Left kidney (tissue), 8 donors: Measurements from ENCODE around the gene CT45A2. TPM values are rescaled to one million over a fixed set of nuclear protein-coding genes. Genes with fewer than 3 reads are reported as not detected.
"Not testable (repeated sequence)": the region's sequence is repeated elsewhere in the genome, so short reads cannot be mapped to it uniquely, and the experiment has no call there.

ENCODE experiments used
- DNase-seq: peaks from one replicate; pipeline ENCODE4 v3.0.0-alpha.2; 2013
- long read RNA-seq, 8 donors: transcript quantifications; one replicate each; lab custom pipeline, GENCODE V29; 2026
- polyA plus RNA-seq: library from polyadenylated mRNA; unstranded; fragments of 120-200 nt; gene quantifications from one replicate; pipeline ENCODE4 v1.2.1, GENCODE V29; 2013; ENCODE audit not compliant: insufficient read length

Gene CT45A2
- polyA plus RNA-seq = not detected
- long read RNA-seq, donor 1 = 0 reads
- long read RNA-seq, donor 2 = 0 reads
- long read RNA-seq, donor 3 = 0 reads
- long read RNA-seq, donor 4 = 0 reads
- long read RNA-seq, donor 5 = 0 reads
- long read RNA-seq, donor 6 = 0 reads
- long read RNA-seq, donor 7 = 0 reads
- long read RNA-seq, donor 8 = 0 reads

- not testable (repeated sequence) for DNase-seq
Observed at GRCh38 chrX:135819912-135820311, at the start of gene CT45A2. Gene CT45A2, minus strand, starts transcription at chrX:135820012. Its CDS starts 3,747 bp downstream, at chrX:135816265.

- DNase-seq = not testable (repeated sequence)
Observed at GRCh38 chrX:135854438-135854837, 34.6 kb upstream of the CT45A2 start, which contains the start of gene CT45A8. Gene CT45A8, minus strand, starts transcription at chrX:135854538. Its CDS starts 3,755 bp downstream, at chrX:135850783.

- DNase-seq = not testable (repeated sequence)
Observed at GRCh38 chrX:135837180-135837579, 17.4 kb upstream of the CT45A2 start, which contains the start of gene CT45A7. Gene CT45A7, minus strand, starts transcription at chrX:135837280. Its CDS starts 3,747 bp downstream, at chrX:135833533.

- not testable (repeated sequence) for DNase-seq
Observed at GRCh38 chrX:135802687-135803086, 17.1 kb downstream of the CT45A2 start, which contains the start of gene CT45A6. Gene CT45A6, minus strand, starts transcription at chrX:135802787. Its CDS starts 3,794 bp downstream, at chrX:135798993.

GRCh38 chrX:135785403-135785802, 34.4 kb downstream of the CT45A2 start, which contains the start of gene CT45A5:
Gene CT45A5, minus strand, starts transcription at chrX:135785503. Its CDS starts 3,774 bp downstream, at chrX:135781729.
- DNase-seq = not testable (repeated sequence)

GRCh38 chrX:135768091-135768490, 51.7 kb downstream of the CT45A2 start, which contains the start of gene CT45A3:
Gene CT45A3, minus strand, starts transcription at chrX:135768191. Its CDS starts 3,747 bp downstream, at chrX:135764444.
- not testable (repeated sequence) for DNase-seq

Other genes starting within 250 kb of the CT45A2 start
- not detected for gene CT45A1, start 106.4 kb downstream of the CT45A2 start, polyA plus RNA-seq
- gene CT45A3, start 51.8 kb downstream of the CT45A2 start, polyA plus RNA-seq = not detected
- gene CT45A5, start 34.5 kb downstream of the CT45A2 start, polyA plus RNA-seq = not detected
- not detected for gene CT45A6, start 17.2 kb downstream of the CT45A2 start, polyA plus RNA-seq
- not detected for gene CT45A7, start 17.3 kb upstream of the CT45A2 start, polyA plus RNA-seq
- not detected for gene CT45A8, start 34.5 kb upstream of the CT45A2 start, polyA plus RNA-seq
- not detected for gene CT45A9, start 51.8 kb upstream of the CT45A2 start, polyA plus RNA-seq
- gene CT45A10, start 73.4 kb upstream of the CT45A2 start, polyA plus RNA-seq = not detected
- not detected for gene SAGE1, start 73.7 kb upstream of the CT45A2 start, polyA plus RNA-seq
- 30.7 TPM for gene MMGT1, start 154.0 kb upstream of the CT45A2 start, polyA plus RNA-seq
- gene SLC9A6, start 165.4 kb upstream of the CT45A2 start, polyA plus RNA-seq = 17.7 TPM